Measurements from ENCODE around the gene CCDC144A.
"Not testable (repeated sequence)": the region's sequence is repeated elsewhere in the genome, so short reads cannot be mapped to it uniquely, and the experiment has no call there.

CCDC144A gene, protein sequence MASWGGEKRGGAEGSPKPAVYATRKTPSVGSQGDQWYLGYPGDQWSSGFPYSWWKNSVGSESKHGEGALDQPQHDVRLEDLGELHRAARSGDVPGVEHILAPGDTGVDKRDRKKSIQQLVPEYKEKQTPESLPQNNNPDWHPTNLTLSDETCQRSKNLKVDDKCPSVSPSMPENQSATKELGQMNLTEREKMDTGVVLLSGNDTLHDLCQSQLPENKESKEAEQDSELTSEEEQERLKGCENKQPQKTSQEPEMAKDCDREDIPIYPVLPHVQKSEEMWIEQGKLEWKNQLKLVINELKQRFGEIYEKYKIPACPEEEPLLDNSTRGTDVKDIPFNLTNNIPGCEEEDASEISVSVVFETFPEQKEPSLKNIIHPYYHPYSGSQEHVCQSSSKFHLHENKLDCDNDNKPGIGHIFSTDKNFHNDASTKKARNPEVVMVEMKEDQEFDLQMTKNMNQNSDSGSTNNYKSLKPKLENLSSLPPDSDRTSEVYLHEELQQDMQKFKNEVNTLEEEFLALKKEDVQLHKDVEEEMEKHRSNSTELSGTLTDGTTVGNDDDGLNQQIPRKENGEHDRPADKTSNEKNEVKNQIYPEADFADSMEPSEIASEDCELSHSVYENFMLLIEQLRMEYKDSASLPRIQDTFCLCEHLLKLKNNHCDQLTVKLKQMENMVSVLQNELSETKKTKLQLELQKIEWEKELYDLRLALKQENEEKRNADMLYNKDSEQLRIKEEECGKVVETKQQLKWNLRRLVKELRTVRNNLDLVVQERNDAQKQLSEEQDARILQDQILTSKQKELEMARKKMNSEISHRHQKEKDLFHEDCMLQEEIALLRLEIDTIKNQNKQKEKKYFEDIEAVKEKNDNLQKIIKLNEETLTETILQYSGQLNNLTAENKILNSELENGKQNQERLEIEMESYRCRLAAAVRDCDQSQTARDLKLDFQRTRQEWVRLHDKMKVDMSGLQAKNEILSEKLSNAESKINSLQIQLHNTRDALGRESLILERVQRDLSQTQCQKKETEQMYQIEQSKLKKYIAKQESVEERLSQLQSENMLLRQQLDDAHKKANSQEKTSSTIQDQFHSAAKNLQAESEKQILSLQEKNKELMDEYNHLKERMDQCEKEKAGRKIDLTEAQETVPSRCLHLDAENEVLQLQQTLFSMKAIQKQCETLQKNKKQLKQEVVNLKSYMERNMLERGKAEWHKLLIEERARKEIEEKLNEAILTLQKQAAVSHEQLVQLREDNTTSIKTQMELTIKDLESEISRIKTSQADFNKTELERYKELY (N-terminal part only)

DNA sequence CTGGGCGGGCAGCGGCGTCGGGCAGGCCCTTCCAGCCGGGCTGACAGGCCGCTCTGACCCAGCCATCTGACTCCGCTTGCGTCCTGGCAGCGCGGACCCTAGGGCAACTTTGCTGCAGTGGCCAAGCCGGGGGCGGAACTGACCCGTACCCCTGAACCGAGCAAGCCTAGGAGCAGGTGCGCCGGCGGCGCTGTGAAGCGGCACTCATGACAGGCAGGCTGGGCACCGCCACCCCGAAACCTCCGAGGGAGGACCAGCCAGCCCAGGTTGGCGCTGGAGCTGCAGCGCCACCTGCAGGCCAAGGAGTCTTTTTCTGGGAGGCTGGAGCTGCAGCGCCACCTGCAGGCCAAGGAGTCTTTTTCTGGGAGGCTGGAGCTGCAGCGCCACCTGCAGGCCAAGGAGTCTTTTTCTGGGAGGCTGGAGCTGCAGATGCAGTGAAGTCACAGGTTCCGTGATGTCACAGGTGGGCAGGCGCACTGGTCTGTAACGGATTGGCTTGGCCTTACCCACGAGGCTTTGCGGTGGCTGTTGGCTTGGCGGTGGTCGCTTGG lies at the start of gene CCDC144A:
Gene CCDC144A, plus strand, starts transcription at position 511 of the 551 bp plus-strand sequence. CDS start 160 bp downstream, outside the sequence.
- DNase-seq (ENCODE audit: low read depth in 2 of 2), result peak in 1 of 2 donors; percentile 57

DNA sequence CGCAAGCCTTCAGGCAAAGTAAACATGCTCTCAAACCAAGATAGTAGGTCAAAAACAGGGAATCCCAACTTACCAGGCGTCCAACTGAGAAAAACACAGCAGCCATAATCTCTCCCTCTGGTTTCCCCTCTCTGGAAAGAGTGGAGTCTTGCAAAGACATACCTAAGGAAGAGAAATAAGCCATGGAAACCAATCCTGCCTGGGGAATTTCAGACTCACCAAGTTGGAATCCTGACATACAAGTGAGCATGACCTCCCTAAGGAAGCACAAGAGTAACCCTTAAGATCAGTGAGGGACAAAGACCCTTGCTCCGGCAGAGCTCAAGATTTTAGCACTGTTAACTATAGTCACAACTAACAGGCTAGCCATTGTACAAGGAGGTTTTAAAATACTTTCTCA lies 40.5 kb upstream of the CCDC144A start:
- DNase-seq (ENCODE audit: low read depth in 2 of 2), result no peak

DNA sequence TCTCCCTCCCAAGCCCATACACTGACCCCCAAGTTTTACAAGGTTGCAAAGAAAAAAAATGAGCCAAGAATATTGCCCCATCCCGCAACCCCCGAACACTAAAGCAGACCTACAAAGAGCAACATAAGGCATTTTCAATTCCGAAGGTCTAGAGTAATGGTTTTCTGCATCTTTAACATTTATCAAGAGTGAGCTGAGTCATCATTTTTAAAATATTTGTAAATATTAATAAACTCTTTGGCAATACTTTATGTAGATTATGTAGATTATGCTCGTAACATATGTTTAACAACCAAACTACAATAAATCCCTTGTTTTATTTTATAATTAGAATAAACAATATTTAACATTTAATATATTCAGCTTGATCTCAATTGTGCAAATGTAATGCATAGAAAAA lies 37.8 kb upstream of the CCDC144A start:
- no peak for DNase-seq (ENCODE audit: low read depth in 2 of 2)

DNA sequence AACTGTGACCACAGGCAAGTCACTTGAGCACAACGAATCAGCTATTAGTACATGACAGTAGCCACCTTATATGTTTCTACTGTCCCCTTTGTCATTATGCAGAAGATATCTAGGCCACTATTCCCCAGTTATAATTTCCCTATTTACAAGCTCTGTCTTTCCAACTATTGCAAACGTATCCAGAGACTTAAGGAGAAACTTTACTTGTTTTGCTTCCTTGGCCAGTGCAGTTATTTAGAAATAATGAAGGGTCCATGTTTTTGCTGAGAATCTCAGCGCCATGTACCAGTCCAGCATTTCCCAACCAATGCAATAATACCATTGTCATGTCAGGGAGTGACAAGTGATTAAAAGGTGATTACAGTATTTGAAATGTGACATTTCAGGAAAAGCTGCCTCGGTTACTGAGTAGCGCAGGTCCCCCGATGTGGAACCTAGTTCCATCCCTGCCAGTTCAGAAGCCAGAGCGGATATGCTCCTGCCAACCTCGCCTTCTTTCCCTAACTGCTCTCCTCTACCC lies 37.1 kb upstream of the CCDC144A start:
- no peak for DNase-seq (ENCODE audit: low read depth in 2 of 2)

DNA sequence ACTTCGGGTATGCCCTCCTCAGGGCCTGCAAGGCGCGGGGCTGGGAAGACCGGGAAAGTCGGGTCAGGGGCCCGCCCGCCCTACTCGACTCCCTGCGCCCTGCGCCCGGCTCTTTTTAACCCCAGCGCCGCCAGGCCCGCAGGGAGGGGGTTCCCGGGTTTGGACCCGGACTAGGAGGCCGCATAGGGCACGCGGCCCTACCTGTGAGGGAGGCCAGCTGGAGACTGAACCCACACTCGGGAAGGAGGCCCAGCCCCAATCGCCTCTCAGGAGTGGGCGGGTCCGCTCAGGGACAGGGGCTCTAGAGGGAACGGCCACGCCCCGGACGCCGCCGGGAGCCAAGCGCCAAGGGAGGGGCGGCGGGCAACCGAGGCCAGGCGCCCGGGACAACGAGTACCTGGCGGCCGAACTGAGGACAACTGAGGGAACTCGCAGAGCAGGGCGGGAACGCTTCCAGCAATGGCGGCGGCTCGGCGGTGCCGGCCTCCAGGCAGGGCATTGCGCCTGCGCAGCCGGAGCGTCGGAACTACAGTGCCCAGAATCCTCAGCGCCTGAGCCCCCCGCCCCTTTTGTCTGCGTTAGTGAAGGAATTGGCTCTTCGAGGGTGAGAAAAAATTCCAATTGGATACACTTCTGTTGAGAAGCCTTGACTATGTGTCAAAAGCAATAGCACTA lies 36.5 kb upstream of the CCDC144A start, which contains the start of gene ZNF624:
Gene ZNF624, minus strand, starts transcription at position 484 of the 675 bp plus-strand sequence.
- peak; percentile 81 to 86 for DNase-seq (ENCODE audit: low read depth in 2 of 2)

DNA sequence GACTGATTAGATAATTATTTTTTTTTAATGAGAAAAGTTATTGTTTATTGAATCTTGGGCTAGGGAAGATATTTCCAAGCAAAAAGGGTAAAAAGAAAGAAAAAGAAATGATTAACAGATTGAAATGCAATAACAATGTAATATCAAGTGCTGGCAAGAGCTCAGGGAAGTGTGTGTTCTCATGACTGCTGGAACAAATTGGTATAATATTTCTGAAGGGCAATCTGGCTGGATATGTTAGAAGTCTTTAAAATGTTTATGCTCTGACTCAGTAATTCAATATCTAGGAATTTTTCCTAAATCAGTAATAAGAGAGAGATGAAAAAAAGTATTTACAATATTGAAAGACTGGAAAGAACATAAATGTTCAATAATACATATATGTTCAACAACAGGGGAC lies 28.8 kb upstream of the CCDC144A start:
- DNase-seq (ENCODE audit: low read depth in 2 of 2), result no peak

DNA sequence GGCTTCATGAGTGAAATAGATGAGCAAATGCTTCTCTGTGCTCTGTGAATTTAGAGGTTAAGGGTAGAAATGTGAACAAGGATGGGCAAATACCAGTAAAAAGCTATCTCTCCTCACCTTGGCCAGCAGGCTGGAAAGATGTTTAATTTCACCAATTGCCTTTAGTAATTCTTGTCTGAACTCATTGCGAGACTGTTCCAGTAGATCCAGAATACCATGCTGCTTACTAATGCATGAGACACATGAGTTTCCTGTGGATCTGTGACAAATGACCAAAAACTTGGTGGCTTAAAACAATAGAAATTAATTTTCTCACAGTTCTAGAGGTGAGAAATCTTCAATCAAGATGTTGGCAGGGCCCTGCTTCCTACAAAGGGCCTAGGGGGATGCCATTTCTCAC lies 27.1 kb upstream of the CCDC144A start:
- DNase-seq (ENCODE audit: low read depth in 2 of 2), result no peak

DNA sequence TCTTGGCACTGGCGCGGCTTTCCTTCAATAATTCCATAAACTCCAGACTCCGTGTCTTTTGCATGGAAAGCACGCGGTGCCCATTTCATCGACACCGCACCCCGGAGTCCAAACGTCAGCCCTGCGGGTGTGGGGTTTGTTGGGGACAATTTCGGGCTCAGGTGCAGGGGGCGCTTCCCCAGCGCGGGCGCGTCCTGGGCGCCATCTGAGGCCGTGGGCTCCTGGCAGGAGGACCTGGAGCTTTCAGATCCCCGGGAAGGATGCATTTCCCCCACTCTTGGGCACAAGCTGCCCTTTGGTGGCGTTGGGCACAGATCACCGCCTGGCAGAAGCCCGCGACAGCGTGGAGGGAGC lies 23.5 kb upstream of the CCDC144A start:
- not testable (repeated sequence) for DNase-seq (ENCODE audit: low read depth in 2 of 2)

DNA sequence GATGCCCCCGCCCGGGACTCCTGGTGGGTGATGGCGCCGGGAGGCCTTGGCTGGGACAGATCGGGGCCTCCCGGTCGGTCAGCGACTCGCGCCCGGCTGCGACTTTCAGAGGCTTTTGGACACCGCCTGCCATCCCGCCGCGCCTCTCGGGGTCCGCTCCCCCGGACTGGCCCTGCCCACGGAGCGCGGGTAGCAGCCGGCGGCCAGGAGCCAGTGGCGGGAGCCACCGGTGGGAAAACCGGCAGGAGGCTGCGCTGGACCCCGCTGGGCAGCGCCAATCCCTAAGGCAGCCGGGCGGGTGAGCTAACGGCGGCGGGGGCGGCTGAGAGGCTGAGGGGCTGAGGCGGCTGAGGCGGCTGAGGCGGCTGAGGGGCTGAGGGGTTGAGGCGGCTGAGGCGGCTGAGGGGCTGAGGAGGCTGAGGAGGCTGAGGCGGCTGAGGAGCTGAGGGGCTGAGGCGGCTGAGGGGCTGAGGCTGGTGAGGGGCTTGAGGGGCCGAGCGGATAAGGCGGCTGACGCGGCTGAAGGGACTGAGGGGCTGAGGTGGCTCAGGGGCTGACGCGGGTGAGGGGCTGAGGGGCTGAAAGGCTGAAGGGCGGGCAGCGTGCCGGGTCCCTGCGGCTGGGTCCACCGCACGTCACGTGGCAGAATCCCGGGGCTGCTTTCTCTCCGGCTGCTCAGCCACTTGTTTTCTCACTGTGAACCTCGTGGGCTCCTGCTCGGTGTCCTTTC lies 23.0 kb upstream of the CCDC144A start:
- not testable (repeated sequence) for DNase-seq (ENCODE audit: low read depth in 2 of 2)

DNA sequence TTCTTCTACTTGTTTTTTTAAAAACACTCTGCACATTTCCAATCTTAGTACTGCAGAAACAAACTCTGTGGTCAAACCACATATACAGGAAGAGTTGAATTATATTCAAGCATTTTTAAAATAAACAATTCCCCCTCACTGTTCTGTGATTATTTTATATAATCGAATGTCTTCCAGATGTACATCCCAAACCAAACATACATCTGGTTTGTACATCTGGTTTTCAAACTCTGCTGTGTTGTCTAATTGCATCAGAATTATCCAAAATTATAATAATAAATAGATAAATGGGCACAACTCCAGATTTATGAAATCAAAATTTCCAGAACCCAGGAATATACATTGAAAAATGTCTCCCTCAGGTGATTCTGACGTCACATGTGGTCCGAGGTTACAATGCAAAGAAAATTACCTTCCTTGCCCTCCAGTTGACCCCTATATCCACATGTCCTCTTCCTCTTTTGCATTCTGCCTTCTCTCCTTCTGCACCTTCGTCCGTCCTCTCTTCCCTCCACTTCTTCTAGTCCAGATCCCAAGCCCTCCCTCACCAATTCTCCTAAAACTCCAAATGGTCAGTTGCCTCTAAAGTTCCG lies 13.3 kb upstream of the CCDC144A start:
- no peak for DNase-seq (ENCODE audit: low read depth in 2 of 2)

DNA sequence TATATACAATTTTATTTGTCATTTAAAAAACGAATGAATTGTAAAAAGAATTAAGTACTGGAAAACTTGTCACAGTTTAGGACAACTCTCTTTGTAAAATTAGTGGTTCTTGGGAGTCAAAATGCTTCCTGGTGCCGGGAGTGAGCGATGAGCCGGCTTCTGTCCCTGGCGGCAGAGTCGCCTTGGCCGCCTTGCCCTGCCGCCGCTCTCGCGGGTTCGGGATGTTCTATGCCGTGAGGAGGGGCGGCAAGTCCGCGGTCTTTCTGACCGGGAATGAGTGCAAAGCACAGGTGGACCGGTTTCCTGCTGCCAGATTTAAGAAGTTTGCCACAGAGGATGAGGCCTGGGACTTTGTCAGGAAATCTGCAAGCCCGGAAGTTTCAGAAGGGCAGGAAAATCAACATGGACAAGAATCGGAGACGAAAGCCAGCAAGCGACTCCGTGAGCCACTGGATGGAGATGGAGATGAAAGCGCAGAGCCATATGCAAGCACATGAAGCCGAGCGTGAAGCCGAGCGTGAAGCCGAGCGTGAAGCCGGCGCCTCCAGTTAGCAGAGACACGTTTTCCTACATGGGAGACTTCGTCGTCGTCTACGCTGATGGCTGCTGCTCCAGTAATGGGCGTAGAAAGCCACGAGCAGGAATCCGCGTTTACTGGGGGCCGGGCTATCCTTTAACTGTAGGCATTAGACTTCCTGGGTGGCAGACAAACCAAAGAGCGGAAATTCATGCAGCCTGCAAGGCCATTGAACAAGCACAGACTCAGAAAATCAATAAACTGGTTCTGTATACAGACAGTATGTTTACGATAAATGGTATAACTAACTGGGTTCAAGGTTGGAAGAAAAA lies 6.5 kb upstream of the CCDC144A start:
- not testable (repeated sequence) for DNase-seq (ENCODE audit: low read depth in 2 of 2)

DNA sequence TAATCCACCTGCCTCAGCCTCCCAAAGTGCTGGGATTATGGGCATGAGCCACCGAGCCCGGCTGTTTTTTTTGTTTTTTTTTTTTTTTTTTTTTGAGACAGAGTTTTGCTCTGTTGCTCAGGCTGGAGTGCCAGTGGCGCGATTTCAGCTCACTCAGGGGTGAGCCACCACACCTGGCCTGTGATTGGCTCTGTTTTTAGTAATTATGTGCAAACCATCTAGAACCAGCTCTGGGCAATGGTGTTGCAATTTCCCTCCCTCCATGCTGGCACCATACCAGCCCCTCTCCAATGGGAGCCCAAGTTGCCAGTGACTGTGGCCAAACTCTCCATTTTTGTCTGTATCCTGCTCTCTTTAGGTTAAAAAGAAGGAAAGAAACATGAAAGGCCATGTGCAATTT lies 4.0 kb upstream of the CCDC144A start:
- not testable (repeated sequence) for DNase-seq (ENCODE audit: low read depth in 2 of 2)

DNA sequence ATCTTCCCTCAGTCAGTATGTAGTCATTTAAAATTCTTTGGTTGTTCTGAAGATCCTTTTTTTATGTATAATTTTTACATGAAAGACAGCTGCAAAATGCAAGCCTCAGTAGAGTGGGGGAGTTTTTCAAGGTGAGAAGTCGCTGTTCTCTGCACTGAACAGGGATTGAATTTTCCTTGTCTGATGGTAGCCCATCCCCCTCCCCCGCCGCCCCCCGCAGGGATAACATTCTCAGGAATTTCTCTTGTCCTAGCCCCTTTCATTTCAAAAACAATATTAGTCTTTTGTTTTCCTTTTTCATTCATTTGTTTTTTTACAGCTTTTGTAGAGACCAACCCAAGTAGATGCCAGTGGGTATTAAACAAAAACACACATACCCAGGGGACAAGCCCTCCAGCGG lies 2.9 kb upstream of the CCDC144A start:
- DNase-seq (ENCODE audit: low read depth in 2 of 2), result not testable (repeated sequence)

DNA sequence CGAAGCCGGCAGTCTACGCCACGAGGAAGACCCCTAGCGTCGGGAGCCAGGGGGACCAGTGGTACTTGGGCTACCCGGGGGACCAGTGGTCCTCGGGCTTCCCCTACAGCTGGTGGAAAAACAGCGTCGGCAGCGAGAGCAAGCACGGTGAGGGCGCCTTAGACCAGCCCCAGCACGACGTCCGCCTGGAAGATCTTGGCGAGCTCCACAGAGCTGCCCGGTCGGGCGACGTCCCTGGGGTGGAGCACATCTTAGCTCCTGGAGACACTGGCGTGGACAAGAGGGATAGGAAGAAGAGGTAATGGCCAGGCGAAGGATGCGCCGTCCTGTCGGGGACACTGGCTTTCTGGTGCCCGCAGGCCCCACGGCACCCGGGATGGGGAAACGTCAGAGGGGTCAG lies 406 bp downstream of the CCDC144A start:
- DNase-seq (ENCODE audit: low read depth in 2 of 2), result not testable (repeated sequence)

DNA sequence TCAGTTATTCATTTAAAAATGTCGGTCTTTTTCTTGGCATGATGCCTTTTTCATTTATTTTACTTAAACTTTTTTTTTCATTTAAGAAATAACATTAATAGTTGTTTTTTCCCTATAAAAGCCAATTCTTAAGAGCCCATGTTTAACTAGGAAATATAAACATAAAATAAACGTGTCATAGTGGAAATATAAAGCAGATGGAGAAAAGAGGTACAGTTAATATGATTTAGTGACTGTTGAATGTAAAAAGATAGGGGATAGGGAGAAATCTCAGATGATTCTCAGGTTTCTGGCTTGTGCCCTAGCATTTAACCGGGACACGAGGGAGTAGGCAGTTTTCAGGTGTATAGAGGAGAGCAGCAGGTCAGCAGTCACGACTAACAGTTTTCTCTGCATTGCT lies 7.6 kb downstream of the CCDC144A start:
- DNase-seq (ENCODE audit: low read depth in 2 of 2), result not testable (repeated sequence)

DNA sequence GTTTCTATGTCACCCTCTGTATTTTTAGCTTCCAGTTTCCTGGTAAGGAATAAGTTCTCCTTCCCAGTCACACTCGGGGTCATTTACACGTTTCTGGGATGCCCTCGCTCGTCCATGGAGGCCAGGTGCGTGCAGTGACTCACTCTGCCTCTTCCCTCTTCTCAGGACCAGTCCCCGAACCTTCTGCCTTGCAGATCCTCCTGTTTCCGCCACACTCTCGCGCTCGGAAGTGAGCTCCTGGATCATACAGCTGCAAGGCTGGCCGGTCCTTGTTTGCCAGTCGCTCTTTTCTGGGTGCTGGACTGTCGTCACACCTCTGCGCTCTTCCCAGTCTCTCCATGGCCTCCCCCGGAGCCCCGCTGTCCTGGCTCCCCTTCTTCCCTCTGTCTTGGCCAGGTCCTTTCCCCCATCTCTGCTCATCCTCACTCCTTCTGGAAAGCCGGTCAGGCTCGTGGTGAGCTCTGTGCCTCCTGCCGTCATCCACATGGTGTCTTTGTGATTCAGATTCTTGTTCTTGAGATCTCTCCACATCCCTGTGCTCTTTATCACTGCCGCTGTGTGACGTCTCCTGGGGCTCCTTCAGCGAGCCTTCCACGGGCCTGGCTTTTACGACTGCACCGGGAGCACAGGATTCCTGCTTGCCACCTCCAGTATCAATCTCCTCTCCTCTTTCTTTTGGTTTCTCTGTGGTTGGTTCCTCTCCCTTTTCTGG lies 55.6 kb downstream of the CCDC144A start:
- not testable (repeated sequence) for DNase-seq (ENCODE audit: low read depth in 2 of 2)

DNA sequence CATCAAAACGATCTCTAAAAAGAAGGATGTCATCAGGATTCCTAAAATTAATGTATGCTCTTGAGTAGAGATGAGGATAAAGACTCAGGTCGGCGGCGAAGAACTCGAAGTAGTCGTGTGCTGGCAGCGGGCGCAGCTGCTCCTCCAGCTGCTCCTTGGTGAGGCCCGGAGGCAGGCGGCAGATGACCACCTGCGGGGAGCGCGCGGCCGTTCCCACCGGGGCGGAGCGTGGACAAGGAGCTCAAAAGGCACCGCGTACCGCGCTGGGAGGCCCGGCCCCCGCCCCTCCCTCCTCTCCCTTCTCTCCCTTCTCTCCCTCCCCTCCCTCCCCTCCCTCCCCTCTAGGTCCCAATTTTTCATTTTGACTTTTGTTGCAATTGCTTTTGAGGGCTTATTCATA lies 56.5 kb downstream of the CCDC144A start:
- DNase-seq (ENCODE audit: low read depth in 2 of 2), result not testable (repeated sequence)

DNA sequence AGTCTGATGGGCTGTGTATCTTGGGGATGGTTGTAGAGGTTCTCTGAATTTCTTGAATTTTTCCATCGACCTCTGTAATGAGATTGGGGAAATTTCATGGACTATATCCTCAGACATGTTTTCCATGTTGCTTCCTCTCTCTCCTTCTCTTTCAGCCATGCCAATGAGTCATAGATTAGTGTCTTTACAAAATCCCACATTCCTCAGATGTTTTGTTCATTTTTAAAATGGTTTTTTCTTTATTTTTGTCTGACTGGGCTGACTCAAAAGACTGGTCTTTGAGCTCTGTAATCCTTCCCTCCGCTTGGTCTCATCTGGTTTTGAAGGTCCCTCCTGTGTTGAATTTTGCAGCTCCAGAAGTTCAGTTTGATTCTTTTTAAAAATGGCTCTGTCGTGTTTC lies 60.5 kb downstream of the CCDC144A start:
- DNase-seq (ENCODE audit: low read depth in 2 of 2), result not testable (repeated sequence)

Measured in activated CD4-positive, alpha-beta T cell treated with anti-CD3 and anti-CD28 coated beads for 24 hours (primary cell).